GM12878 (cell line): ENCODE measurements around the gene ERP27. TPM values are rescaled to one million over a fixed set of nuclear protein-coding genes. Genes with fewer than 3 reads are reported as not detected.
A peak's percentile ranks its signal among the peaks of the same experiment; 100 is the strongest.

Experiments used
- BACH1 ChIP-seq: fragments of 450-650 bp; IDR thresholded peaks from 2 replicates; pipeline ENCODE4 v1.6.1; 2017; ENCODE audit warnings: mild to moderate bottlenecking, borderline replicate concordance
- BCL3 ChIP-seq: IDR thresholded peaks from 2 replicates; pipeline ENCODE4 v1.6.1; 2011; ENCODE audit warnings: borderline replicate concordance, low read depth, mild to moderate bottlenecking, moderate library complexity, low read length; ENCODE audit not compliant: insufficient read depth, poor library complexity, severe bottlenecking
- BRCA1 ChIP-seq: IDR thresholded peaks from 2 replicates; pipeline ENCODE4 v1.6.1; 2011; ENCODE audit warnings: low read depth, low read length, improper control_type of control experiment
- CEBPB ChIP-seq, 2 experiments: fragments of 150-350 bp in 1 of 2; IDR thresholded peaks; 2 replicates each; pipeline ENCODE4 v1.6.1; 2012 to 2014; ENCODE audit warnings: low read depth in 2 of 2, low read length in 2 of 2, borderline replicate concordance in 1 of 2, inconsistent platforms in 1 of 2
- CHD1 ChIP-seq: IDR thresholded peaks from 2 replicates; pipeline ENCODE4 v1.6.1; 2012; ENCODE audit warnings: low read depth, low read length, improper control_type of control experiment
- CREM ChIP-seq: IDR thresholded peaks from 2 replicates; pipeline ENCODE4 v1.6.1; 2014; ENCODE audit warnings: antibody characterized with exemption, low read depth
- CTCF ChIP-seq, 3 experiments: IDR thresholded peaks in 2 of 3; conservative IDR thresholded peaks in 1 of 3; 2 replicates each; pipeline ENCODE4 v1.5.1; 2011; ENCODE audit warnings: low read depth in 3 of 3, low read length in 3 of 3, mild to moderate bottlenecking in 3 of 3, control low read depth in 2 of 3, moderate library complexity in 2 of 3, inconsistent platforms in 1 of 3, mixed read lengths in 1 of 3; ENCODE audit not compliant: control insufficient read depth in 2 of 3, insufficient read depth in 1 of 3; ENCODE audit errors: extremely low read depth in 1 of 3
- EGR1 ChIP-seq, 2 experiments: IDR thresholded peaks; 1 replicate in 1 of 2; 2 replicates in 1 of 2; pipeline ENCODE4 v1.6.1; 2011 to 2012; ENCODE audit warnings: low read depth in 2 of 2, low read length in 2 of 2, borderline replicate concordance in 1 of 2, mild to moderate bottlenecking in 1 of 2, moderate library complexity in 1 of 2
- EP300 ChIP-seq, 2 experiments: fragments of 150-350 bp in 1 of 2; IDR thresholded peaks; 2 replicates each; pipeline ENCODE4 v1.6.1; 2011 to 2012; ENCODE audit warnings: low read depth in 2 of 2, low read length in 2 of 2, borderline replicate concordance in 1 of 2, improper control_type of control experiment in 1 of 2, inconsistent platforms in 1 of 2; ENCODE audit not compliant: control insufficient read depth in 1 of 2
- ETV6 ChIP-seq, 2 experiments: fragments of 450-650 bp in 1 of 2; IDR thresholded peaks in 1 of 2; conservative IDR thresholded peaks in 1 of 2; 2 replicates each; pipeline ENCODE4 v1.6.1; 2014; ENCODE audit warnings: antibody characterized with exemption in 1 of 2, borderline replicate concordance in 1 of 2, low read depth in 1 of 2, mild to moderate bottlenecking in 1 of 2, moderate library complexity in 1 of 2
- FOS ChIP-seq: IDR thresholded peaks from 3 replicates; pipeline ENCODE4 v1.6.1; 2011; ENCODE audit warnings: borderline replicate concordance; ENCODE audit not compliant: insufficient read length; ENCODE audit errors: extremely low read depth
- FOXK2 ChIP-seq: fragments of 450-650 bp; IDR thresholded peaks from 2 replicates; pipeline ENCODE4 v1.6.1; 2017; ENCODE audit warnings: mild to moderate bottlenecking, moderate library complexity
- FOXM1 ChIP-seq: IDR thresholded peaks from 2 replicates; pipeline ENCODE4 v1.6.1; 2012; ENCODE audit warnings: low read depth, mild to moderate bottlenecking, inconsistent platforms, low read length, moderate library complexity
- KDM1A ChIP-seq: fragments of 200-600 bp; sonication (generic); IDR thresholded peaks from 2 replicates; pipeline ENCODE4 v1.6.1; 2016; ENCODE audit warnings: borderline replicate concordance
- MEF2B ChIP-seq: fragments of 450-650 bp; IDR thresholded peaks from 2 replicates; pipeline ENCODE4 v1.6.1; 2018; ENCODE audit warnings: mild to moderate bottlenecking, moderate library complexity; ENCODE audit not compliant: partially characterized antibody, poor library complexity, severe bottlenecking
- MTA3 ChIP-seq: IDR thresholded peaks from 2 replicates; pipeline ENCODE4 v1.6.1; 2012; ENCODE audit warnings: low read length, inconsistent platforms, borderline replicate concordance
- NBN ChIP-seq: fragments of 450-650 bp; IDR thresholded peaks from 2 replicates; pipeline ENCODE4 v1.6.1; 2016
- NFIC ChIP-seq: IDR thresholded peaks from 2 replicates; pipeline ENCODE4 v1.6.1; 2012; ENCODE audit warnings: low read depth, mild to moderate bottlenecking, inconsistent platforms, low read length, moderate library complexity
- RAD21 ChIP-seq: IDR thresholded peaks from 2 replicates; pipeline ENCODE4 v1.6.1; 2011; ENCODE audit warnings: mild to moderate bottlenecking, low read depth, low read length, moderate library complexity; ENCODE audit not compliant: insufficient read depth
- RAD51 ChIP-seq: fragments of 450-650 bp; IDR thresholded peaks from 2 replicates; pipeline ENCODE4 v1.6.1; 2016; ENCODE audit warnings: moderate library complexity, mild to moderate bottlenecking, inconsistent platforms
- SP1 ChIP-seq: IDR thresholded peaks from one replicate; pipeline ENCODE4 v1.6.1; 2011; ENCODE audit warnings: low read depth, low read length
- YY1 ChIP-seq: IDR thresholded peaks from 2 replicates; pipeline ENCODE4 v1.6.1; 2011; ENCODE audit warnings: low read depth, mild to moderate bottlenecking, low read length
- ZNF207 ChIP-seq: fragments of 450-650 bp; IDR thresholded peaks from 2 replicates; pipeline ENCODE4 v1.6.1; 2014; ENCODE audit warnings: antibody characterized with exemption, mild to moderate bottlenecking, borderline replicate concordance
- ZNF384 ChIP-seq: IDR thresholded peaks from 2 replicates; pipeline ENCODE4 v1.6.1; 2012; ENCODE audit warnings: low read depth, mild to moderate bottlenecking, low read length, improper control_type of control experiment, borderline replicate concordance
- ZNF622 ChIP-seq: fragments of 450-650 bp; IDR thresholded peaks from 2 replicates; pipeline ENCODE4 v1.6.1; 2017; ENCODE audit warnings: mild to moderate bottlenecking, inconsistent platforms
- polyA plus RNA-seq, 11 experiments: library from polyadenylated mRNA; depleted of rRNA in 4 of 11; unstranded in 6 of 11; stranded (reverse) in 5 of 11; fragments of >200 nt; fragmentation: Nextera tagmentation in 4 of 11; fragmentation: Illumina TruSeq in 1 of 11; extraction: Ambion mirVana in 4 of 11; extraction: Trizol in 1 of 11; gene quantifications; 1 replicate in 1 of 11; 2 replicates in 10 of 11; pipeline versions ENCODE4 v1.2.1 to v1.2.3, GENCODE V29; 2011 to 2016; ENCODE audit warnings: inconsistent platforms in 2 of 11, missing spikeins in 2 of 11, low read depth in 1 of 11
- total RNA-seq, 4 experiments: library from RNA; depleted of rRNA in 3 of 4; stranded (reverse); fragments of >200 nt in 3 of 4; fragmentation: Illumina TruSeq in 1 of 4; extraction: Trizol in 1 of 4; gene quantifications; 2 replicates each; pipeline versions ENCODE4 v1.2.1 to v1.2.3, GENCODE V29; 2013 to 2021

ERP27 gene
- total and polyA plus RNA-seq, 10 of the 15 experiments (the other 5 are each of a cell fraction or from before 2014, with no cell fraction given) = 0.91 to 2.4 (median 1.4) TPM

- TF ChIP-seq CEBPB (IDR thresholded peaks at IDR 0.05; ENCODE audit: borderline replicate concordance in 1 of 2, low read depth in 2 of 2, low read length in 2 of 2) (no peak), RAD51 (peak; percentile 31; the same call in 1 of the 2 replicates), MTA3 (peak; percentile 34; the same call in 1 of the 2 replicates), CHD1 (0 out of 2 replicates have a peak, but pooled peaks have one; percentile 3), RAD21 (no peak), ZNF207 (no peak), SP1 (no peak), ETV6 (conservative IDR thresholded peaks at IDR 0.05 in 1 of 2, IDR thresholded peaks at IDR 0.05 in 1 of 2; ENCODE audit: borderline replicate concordance in 1 of 2, low read depth in 1 of 2) (peak in 1 of 2 experiments; percentile 46; a peak in 1 of 4 replicates), NBN (peak; percentile 44), FOS (no peak), EGR1 (IDR thresholded peaks at IDR 0.05; ENCODE audit: borderline replicate concordance in 1 of 2, low read depth in 2 of 2, low read length in 2 of 2) (no peak), ZNF384 (no peak), FOXM1 (peak; percentile 63), KDM1A (no peak), BACH1 (no peak; the same call in 1 of the 2 replicates), NFIC (peak; percentile 70; the same call in 1 of the 2 replicates), MEF2B (peak; percentile 78), ZNF622 (no peak), CTCF (IDR thresholded peaks at IDR 0.05 in 2 of 3, conservative IDR thresholded peaks at IDR 0.05 in 1 of 3; ENCODE audit: control insufficient read depth in 2 of 3, extremely low read depth in 1 of 3, insufficient read depth in 1 of 3, low read depth in 3 of 3, low read length in 3 of 3) (no peak), EP300 (IDR thresholded peaks at IDR 0.05; ENCODE audit: borderline replicate concordance in 1 of 2, control insufficient read depth in 1 of 2, low read depth in 2 of 2, low read length in 2 of 2) (peak in 1 of 2 experiments; percentile 77; a peak in 2 of 4 replicates), BRCA1 (no peak), YY1 (peak; percentile 65; the same call in 1 of the 2 replicates), BCL3 (no peak), FOXK2 (no peak), CREM (peak; percentile 81)
These were observed 12.1 kb upstream of the ERP27 start (continued) for GRCh38 chr12:14950421-14950820.
